Measurements from ENCODE around the gene SH3GL1.

SH3GL1 gene

GRCh38 chr19:4313847-4314490 lies 86.4 kb downstream of the SH3GL1 start:
- no peak for DNase-seq
